Nephron progenitor cell (in vitro differentiated cells): ENCODE data around the gene MINPP1.

Experiments used
- DNase-seq: peaks from one replicate; pipeline ENCODE4 v3.0.0; 2021
- H3K27ac Mint-ChIP-seq: 2 replicates; pipeline ENCODE4 v1.8.0; 2021; ENCODE audit warnings: mild to moderate bottlenecking, moderate library complexity, mixed read lengths
- H3K27me3 Mint-ChIP-seq: 2 replicates; pipeline ENCODE4 v1.8.0; 2021; ENCODE audit warnings: mild to moderate bottlenecking, low read depth, mixed read lengths; ENCODE audit not compliant: poor library complexity
- H3K36me3 Mint-ChIP-seq: 2 replicates; pipeline ENCODE4 v1.8.0; 2021; ENCODE audit warnings: low read depth, mixed read lengths
- H3K4me1 Mint-ChIP-seq: 2 replicates; pipeline ENCODE4 v1.8.0; 2021; ENCODE audit warnings: mixed read lengths
- H3K4me3 Mint-ChIP-seq: 2 replicates; pipeline ENCODE4 v1.8.0; 2021; ENCODE audit warnings: mild to moderate bottlenecking, moderate library complexity, mixed read lengths
- H3K9me3 Mint-ChIP-seq: 2 replicates; pipeline ENCODE4 v1.8.0; 2021; ENCODE audit warnings: mild to moderate bottlenecking, moderate library complexity, mixed read lengths
- CTCF ChIP-seq: fragments of 200-600 bp; sonication (generic); IDR thresholded peaks from 2 replicates; pipeline ENCODE4 v1.5.0; 2021; ENCODE audit warnings: antibody characterized with exemption

Gene MINPP1

GRCh38 chr10:87547734-87548311, 43.1 kb downstream of the MINPP1 start:
- no peak overlapping the region for H3K27ac Mint-ChIP-seq
- H3K4me1 Mint-ChIP-seq, result peaks cover 5% of the 10 kb centered on the region
- H3K27me3 Mint-ChIP-seq, result peaks cover 4% of the 10 kb centered on the region
- DNase-seq, result no peak
- H3K4me3 Mint-ChIP-seq, result no peak overlapping the region
- no peak for TF ChIP-seq CTCF
- peaks cover 9% of the 10 kb centered on the region for H3K9me3 Mint-ChIP-seq
- peaks cover 50% of the 10 kb centered on the region for H3K36me3 Mint-ChIP-seq

- peaks cover 5% of the 10 kb centered on the region for H3K4me1 Mint-ChIP-seq
- no peak overlapping the region for H3K4me3 Mint-ChIP-seq
- peaks cover 4% of the 10 kb centered on the region for H3K27me3 Mint-ChIP-seq
- H3K36me3 Mint-ChIP-seq, result peaks cover 44% of the 10 kb centered on the region
- peak overlapping the region; percentile 61 for H3K27ac Mint-ChIP-seq
- H3K9me3 Mint-ChIP-seq, result peaks cover 3% of the 10 kb centered on the region
- no peak for DNase-seq
- no peak for TF ChIP-seq CTCF
These were observed 46.0 kb downstream of the MINPP1 start for GRCh38 chr10:87550741-87551140.

GRCh38 chr10:87551326-87551725, 46.6 kb downstream of the MINPP1 start:
- H3K36me3 Mint-ChIP-seq, result peaks cover 40% of the 10 kb centered on the region
- no peak for DNase-seq
- no peak for TF ChIP-seq CTCF
- peaks cover 3% of the 10 kb centered on the region for H3K9me3 Mint-ChIP-seq
- peaks cover 5% of the 10 kb centered on the region for H3K4me1 Mint-ChIP-seq
- H3K27ac Mint-ChIP-seq, result no peak overlapping the region
- no peak overlapping the region for H3K4me3 Mint-ChIP-seq
- H3K27me3 Mint-ChIP-seq, result peaks cover 4% of the 10 kb centered on the region

- TF ChIP-seq CTCF, result no peak
- no peak for DNase-seq
- no peak overlapping the region for H3K27ac Mint-ChIP-seq
- H3K4me3 Mint-ChIP-seq, result no peak overlapping the region
- H3K9me3 Mint-ChIP-seq, result peaks cover 3% of the 10 kb centered on the region
- peaks cover 36% of the 10 kb centered on the region for H3K36me3 Mint-ChIP-seq
- peaks cover 4% of the 10 kb centered on the region for H3K27me3 Mint-ChIP-seq
- H3K4me1 Mint-ChIP-seq, result peaks cover 5% of the 10 kb centered on the region
These were observed 47.7 kb downstream of the MINPP1 start for GRCh38 chr10:87552248-87552929.

GRCh38 chr10:87557409-87557808, 52.7 kb downstream of the MINPP1 start:
- peaks cover 2% of the 10 kb centered on the region for H3K9me3 Mint-ChIP-seq
- TF ChIP-seq CTCF, result no peak
- no peaks in the 10 kb centered on the region for H3K4me1 Mint-ChIP-seq
- no peak overlapping the region for H3K27ac Mint-ChIP-seq
- no peak for DNase-seq
- H3K36me3 Mint-ChIP-seq, result peaks cover 20% of the 10 kb centered on the region
- no peaks in the 10 kb centered on the region for H3K27me3 Mint-ChIP-seq
- H3K4me3 Mint-ChIP-seq, result no peak overlapping the region

- Mint-ChIP-seq H3K4me1 (no peaks in the 10 kb centered on the region), H3K36me3 (peaks cover 10% of the 10 kb centered on the region), H3K27ac (no peak overlapping the region), H3K4me3 (no peak overlapping the region), H3K27me3 (peaks cover under 1% of the 10 kb centered on the region), H3K9me3 (peaks cover 11% of the 10 kb centered on the region)
- no peak for DNase-seq
- TF ChIP-seq CTCF, result no peak
These were observed 53.6 kb downstream of the MINPP1 start for GRCh38 chr10:87558333-87558732.
